Measurements from ENCODE around the gene RNLS. TPM values are rescaled to one million over a fixed set of nuclear protein-coding genes. Genes with fewer than 3 reads are reported as not detected.

The RNLS gene
- polyA plus RNA-seq, 3 donors: 3.3 to 3.9 (median 3.7) TPM

DNA sequence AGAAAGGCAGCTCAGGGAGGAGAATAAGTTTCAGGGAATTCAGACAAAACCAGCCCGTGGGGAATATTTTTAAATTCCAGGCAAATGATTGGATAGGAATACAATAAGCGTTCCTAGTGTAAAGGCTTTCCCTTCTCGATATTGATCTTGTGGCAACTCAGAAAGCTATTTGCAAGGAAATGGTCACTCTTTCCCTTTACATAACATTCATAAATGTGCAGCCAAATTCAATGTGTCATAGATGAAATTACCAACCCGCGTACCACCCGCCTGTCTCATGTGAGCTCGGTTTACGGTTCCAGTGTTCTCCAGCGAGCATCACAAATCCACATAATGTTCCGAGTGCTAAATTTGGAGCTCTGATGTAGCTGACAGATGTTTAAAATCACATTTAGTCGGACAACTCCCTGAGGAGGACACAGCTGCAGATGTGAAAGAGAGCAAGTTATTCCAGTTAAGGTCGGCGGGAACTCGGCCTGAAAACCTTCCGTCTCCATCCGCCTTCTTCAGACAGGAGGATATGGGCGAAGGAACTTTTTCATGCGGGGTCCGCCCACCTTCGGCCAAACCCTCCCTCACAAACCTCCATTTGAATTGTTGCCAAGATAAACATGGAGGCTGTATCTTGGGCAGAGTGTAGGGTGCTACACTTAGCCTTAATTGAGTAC, 327.0 kb downstream of the RNLS start:
- H3K9ac ChIP-seq (ENCODE audit: insufficient read depth, low read length, poor library complexity, severe bottlenecking): no peak overlapping the region
- no peak overlapping the region for H3K27ac ChIP-seq (ENCODE audit: low read depth in 1 of 2, low read length in 2 of 2)
- H3K27ac Mint-ChIP-seq: no peak overlapping the region
- H3K27me3 Mint-ChIP-seq (ENCODE audit: low read depth in 3 of 3): no peaks in the 10 kb centered on the region
- no peak overlapping the region for H3K4me3 ChIP-seq (replicated peaks in 1 of 3; ENCODE audit: low read depth in 2 of 3, low read length in 3 of 3)
- H3K79me2 ChIP-seq (ENCODE audit: insufficient read depth, low read length): no peaks in the 10 kb centered on the region
- H4K20me1 ChIP-seq (ENCODE audit: insufficient read depth, low read length): no peaks in the 10 kb centered on the region
- H3K4me2 ChIP-seq (replicated peaks; ENCODE audit: extremely low read depth, low read length, poor library complexity, severe bottlenecking): no peak overlapping the region
- no peaks in the 10 kb centered on the region for H3K9me3 Mint-ChIP-seq
- H3K4me3 Mint-ChIP-seq: no peak overlapping the region
- no peaks in the 10 kb centered on the region for H3K36me3 Mint-ChIP-seq
- H3K9me3 ChIP-seq (replicated peaks in 1 of 2; ENCODE audit: control insufficient read depth in 1 of 2, insufficient read depth in 1 of 2, low read length in 2 of 2): no peaks in the 10 kb centered on the region
- H3K4me1 ChIP-seq (ENCODE audit: control insufficient read depth in 1 of 2, insufficient read depth in 2 of 2, low read length in 2 of 2): no peaks in the 10 kb centered on the region
- intact Hi-C loops (cut with micrococcal nuclease): no loop called here
- TF ChIP-seq, protein P1, sequence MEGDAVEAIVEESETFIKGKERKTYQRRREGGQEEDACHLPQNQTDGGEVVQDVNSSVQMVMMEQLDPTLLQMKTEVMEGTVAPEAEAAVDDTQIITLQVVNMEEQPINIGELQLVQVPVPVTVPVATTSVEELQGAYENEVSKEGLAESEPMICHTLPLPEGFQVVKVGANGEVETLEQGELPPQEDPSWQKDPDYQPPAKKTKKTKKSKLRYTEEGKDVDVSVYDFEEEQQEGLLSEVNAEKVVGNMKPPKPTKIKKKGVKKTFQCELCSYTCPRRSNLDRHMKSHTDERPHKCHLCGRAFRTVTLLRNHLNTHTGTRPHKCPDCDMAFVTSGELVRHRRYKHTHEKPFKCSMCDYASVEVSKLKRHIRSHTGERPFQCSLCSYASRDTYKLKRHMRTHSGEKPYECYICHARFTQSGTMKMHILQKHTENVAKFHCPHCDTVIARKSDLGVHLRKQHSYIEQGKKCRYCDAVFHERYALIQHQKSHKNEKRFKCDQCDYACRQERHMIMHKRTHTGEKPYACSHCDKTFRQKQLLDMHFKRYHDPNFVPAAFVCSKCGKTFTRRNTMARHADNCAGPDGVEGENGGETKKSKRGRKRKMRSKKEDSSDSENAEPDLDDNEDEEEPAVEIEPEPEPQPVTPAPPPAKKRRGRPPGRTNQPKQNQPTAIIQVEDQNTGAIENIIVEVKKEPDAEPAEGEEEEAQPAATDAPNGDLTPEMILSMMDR (IDR thresholded peaks at IDR 0.05): no peak
- 98% methylated on average over 15 of the region's 20 CpGs for WGBS (ENCODE audit: insufficient coverage)
- H3K27me3 ChIP-seq (ENCODE audit: control insufficient read depth in 2 of 2, insufficient read depth in 2 of 2, low read length in 2 of 2): no peaks in the 10 kb centered on the region
- H3K4me1 Mint-ChIP-seq: no peaks in the 10 kb centered on the region
- H2AFZ ChIP-seq (ENCODE audit: insufficient read depth, low read depth, low read length, poor library complexity, severe bottlenecking): no peak overlapping the region
- H3K36me3 ChIP-seq (replicated peaks in 1 of 2; ENCODE audit: control insufficient read depth in 1 of 2, insufficient read depth in 2 of 2, low read length in 2 of 2): no peaks in the 10 kb centered on the region
- DNase-seq: no peak

DNA sequence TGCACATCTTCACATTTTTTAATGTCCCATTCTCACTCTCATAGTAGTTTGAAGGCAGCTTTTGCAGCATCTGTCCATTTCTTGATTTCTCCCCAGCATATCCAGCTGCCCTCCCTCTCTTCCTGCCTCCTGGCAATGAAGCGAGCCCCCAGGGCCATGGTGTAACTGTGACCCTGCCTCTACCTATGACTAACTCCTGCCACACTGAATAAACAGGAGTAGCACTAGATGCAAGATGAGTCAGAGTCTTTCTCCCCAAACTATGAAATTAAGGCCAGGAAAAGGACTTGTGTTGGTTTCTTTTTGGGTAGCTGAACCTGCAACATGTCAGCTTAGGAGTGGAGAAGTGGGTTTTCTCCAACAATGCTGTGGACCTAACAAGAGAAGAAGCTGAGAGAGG, 329.0 kb downstream of the RNLS start:
- H3K27ac Mint-ChIP-seq: no peak overlapping the region
- H4K20me1 ChIP-seq (ENCODE audit: insufficient read depth, low read length): no peaks in the 10 kb centered on the region
- H3K27ac ChIP-seq (ENCODE audit: low read depth in 1 of 2, low read length in 2 of 2): no peak overlapping the region

More for the DNA sequence above, 329.0 kb downstream of the RNLS start:
- intact Hi-C loops (cut with micrococcal nuclease): no loop called here
- H3K36me3 Mint-ChIP-seq: no peaks in the 10 kb centered on the region
- Histone ChIP-seq H3K9me3 (replicated peaks in 1 of 2; ENCODE audit: control insufficient read depth in 1 of 2, insufficient read depth in 1 of 2, low read length in 2 of 2) (no peaks in the 10 kb centered on the region), H3K9ac (ENCODE audit: insufficient read depth, low read length, poor library complexity, severe bottlenecking) (no peak overlapping the region), H3K36me3 (replicated peaks in 1 of 2; ENCODE audit: control insufficient read depth in 1 of 2, insufficient read depth in 2 of 2, low read length in 2 of 2) (no peaks in the 10 kb centered on the region), H3K79me2 (ENCODE audit: insufficient read depth, low read length) (no peaks in the 10 kb centered on the region), H3K4me3 (replicated peaks in 1 of 3; ENCODE audit: low read depth in 2 of 3, low read length in 3 of 3) (no peak overlapping the region), H2AFZ (ENCODE audit: insufficient read depth, low read depth, low read length, poor library complexity, severe bottlenecking) (no peak overlapping the region), H3K4me1 (ENCODE audit: control insufficient read depth in 1 of 2, insufficient read depth in 2 of 2, low read length in 2 of 2) (no peaks in the 10 kb centered on the region), H3K4me2 (replicated peaks; ENCODE audit: extremely low read depth, low read length, poor library complexity, severe bottlenecking) (no peak overlapping the region), H3K27me3 (ENCODE audit: control insufficient read depth in 2 of 2, insufficient read depth in 2 of 2, low read length in 2 of 2) (no peaks in the 10 kb centered on the region)
- no peaks in the 10 kb centered on the region for H3K27me3 Mint-ChIP-seq (ENCODE audit: low read depth in 3 of 3)
- no peaks in the 10 kb centered on the region for H3K9me3 Mint-ChIP-seq
- no CpG with 5 or more reads among the region's 1 CpG for WGBS (ENCODE audit: insufficient coverage)
- DNase-seq: peak in 1 of 3 donors; percentile 17
- H3K4me1 Mint-ChIP-seq: no peaks in the 10 kb centered on the region
- no peak overlapping the region for H3K4me3 Mint-ChIP-seq
- TF ChIP-seq, protein P1 (IDR thresholded peaks at IDR 0.05): no peak

Measured in CD14-positive monocyte (primary cell).